HG03159 (cell line): ENCODE measurements around the gene DDAH1.
A peak's percentile ranks its signal among the peaks of the same experiment; 100 is the strongest.
"Not testable (repeated sequence)": the region's sequence is repeated elsewhere in the genome, so short reads cannot be mapped to it uniquely, and the experiment has no call there.

Source experiments
- ATAC-seq: cut with Tn5 transposase; IDR thresholded peaks from one replicate; pipeline ENCODE4 v1.9.1; 2021; ENCODE audit warnings: mild to moderate bottlenecking, moderate library complexity; ENCODE audit not compliant: unreplicated experiment

Gene DDAH1

GRCh38 chr1:85465099-85465785 is at the start of gene DDAH1:
TSS of gene DDAH1 (minus strand) at chr1:85465159. CDS start at chr1:85465045, 114 bp downstream.
- ATAC-seq, result peak; percentile 44

- not testable (repeated sequence) for ATAC-seq
Measured at GRCh38 chr1:85513998-85514397, 49.0 kb upstream of the DDAH1 start.

- no peak for ATAC-seq
Measured at GRCh38 chr1:85504417-85504816, 39.5 kb upstream of the DDAH1 start.

- no peak for ATAC-seq
Measured at GRCh38 chr1:85502625-85503083, 37.7 kb upstream of the DDAH1 start.

- ATAC-seq, result no peak
Measured at GRCh38 chr1:85502171-85502570, 37.2 kb upstream of the DDAH1 start.

- no peak for ATAC-seq
Measured at GRCh38 chr1:85501355-85501898, 36.5 kb upstream of the DDAH1 start.

- ATAC-seq, result no peak
Measured at GRCh38 chr1:85496941-85497582, 32.1 kb upstream of the DDAH1 start.

- ATAC-seq, result no peak
Measured at GRCh38 chr1:85495556-85495955, 30.6 kb upstream of the DDAH1 start.

- ATAC-seq, result no peak
Measured at GRCh38 chr1:85494904-85495266, 29.9 kb upstream of the DDAH1 start.

GRCh38 chr1:85494074-85494903 is 29.3 kb upstream of the DDAH1 start:
- no peak for ATAC-seq

GRCh38 chr1:85490270-85490985 is 25.5 kb upstream of the DDAH1 start:
- ATAC-seq, result no peak

- ATAC-seq, result no peak
Measured at GRCh38 chr1:85488126-85488525, 23.2 kb upstream of the DDAH1 start.

- no peak for ATAC-seq
Measured at GRCh38 chr1:85485516-85485915, 20.6 kb upstream of the DDAH1 start.

GRCh38 chr1:85484716-85485115 is 19.8 kb upstream of the DDAH1 start:
- no peak for ATAC-seq

- ATAC-seq, result no peak
Measured at GRCh38 chr1:85484264-85484663, 19.3 kb upstream of the DDAH1 start.

- no peak for ATAC-seq
Measured at GRCh38 chr1:85481688-85482087, 16.7 kb upstream of the DDAH1 start.

GRCh38 chr1:85480566-85480965 is 15.6 kb upstream of the DDAH1 start:
- ATAC-seq, result no peak

- no peak for ATAC-seq
Measured at GRCh38 chr1:85479491-85479890, 14.5 kb upstream of the DDAH1 start.

GRCh38 chr1:85478366-85478765 is 13.4 kb upstream of the DDAH1 start:
- ATAC-seq, result no peak

- ATAC-seq, result no peak
Measured at GRCh38 chr1:85475055-85475454, 10.1 kb upstream of the DDAH1 start.

- no peak for ATAC-seq
Measured at GRCh38 chr1:85473390-85473789, 8.4 kb upstream of the DDAH1 start.
